ENCODE measurements around the gene ZNF622.

- no peak for TF ChIP-seq CTCF (IDR thresholded peaks at IDR 0.05)
- no peak for TF ChIP-seq POLR2AphosphoS5 (IDR thresholded peaks at IDR 0.05)
Observed at GRCh38 chr5:16411235-16411634, 54.4 kb downstream of the ZNF622 start.

Measured in sigmoid colon (tissue), 4 donors.